DMS153 (cell line): ENCODE results near the gene PER2.
A peak's percentile ranks its signal among the peaks of the same experiment; 100 is the strongest.

Source experiments
- DNase-seq: peaks from one replicate; lab custom pipeline; 2025; lab: John Stamatoyannopoulos, UW

Gene PER2

GRCh38 chr2:238227587-238228032 lies 60.8 kb downstream of the PER2 start:
- no peak for DNase-seq

- DNase-seq, result no peak
These were observed 61.5 kb downstream of the PER2 start for GRCh38 chr2:238226698-238227586.

- DNase-seq, result no peak
These were observed 62.3 kb downstream of the PER2 start for GRCh38 chr2:238225911-238226697.

- no peak for DNase-seq
These were observed 63.3 kb downstream of the PER2 start for GRCh38 chr2:238225121-238225520.

DNA sequence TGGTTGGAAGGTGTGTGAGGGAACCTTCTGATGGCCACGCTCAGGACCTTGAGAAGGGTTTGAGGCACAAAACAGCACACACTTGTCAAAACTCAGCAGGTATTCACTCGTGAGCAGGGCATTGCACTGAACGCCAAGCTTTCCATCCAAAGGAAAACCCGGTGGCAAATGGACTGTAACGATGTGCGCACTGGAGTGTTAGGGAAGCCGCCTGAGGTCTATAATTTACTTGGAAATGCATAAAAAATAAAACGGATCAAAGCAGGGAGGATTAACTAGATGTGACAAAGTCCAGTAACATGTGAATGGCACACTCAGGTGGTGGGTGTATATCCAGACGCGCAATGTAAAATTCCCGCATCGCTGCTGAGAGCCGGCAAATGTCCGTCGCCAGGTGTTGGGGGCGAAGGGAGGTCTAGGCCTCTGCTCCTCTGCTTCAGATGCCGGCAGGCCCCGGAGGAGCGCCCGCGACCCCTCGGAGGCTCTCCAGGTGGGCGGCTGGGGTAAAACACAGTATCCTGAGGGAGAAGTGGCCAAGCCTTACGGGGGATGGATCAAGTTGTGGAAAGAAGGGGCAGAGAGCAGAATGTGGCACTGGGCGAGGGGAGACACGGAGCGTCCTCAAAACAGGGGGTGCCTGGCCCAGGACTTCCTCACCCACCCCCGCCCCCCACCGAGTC lies 63.9 kb downstream of the PER2 start:
- DNase-seq, result no peak

DNA sequence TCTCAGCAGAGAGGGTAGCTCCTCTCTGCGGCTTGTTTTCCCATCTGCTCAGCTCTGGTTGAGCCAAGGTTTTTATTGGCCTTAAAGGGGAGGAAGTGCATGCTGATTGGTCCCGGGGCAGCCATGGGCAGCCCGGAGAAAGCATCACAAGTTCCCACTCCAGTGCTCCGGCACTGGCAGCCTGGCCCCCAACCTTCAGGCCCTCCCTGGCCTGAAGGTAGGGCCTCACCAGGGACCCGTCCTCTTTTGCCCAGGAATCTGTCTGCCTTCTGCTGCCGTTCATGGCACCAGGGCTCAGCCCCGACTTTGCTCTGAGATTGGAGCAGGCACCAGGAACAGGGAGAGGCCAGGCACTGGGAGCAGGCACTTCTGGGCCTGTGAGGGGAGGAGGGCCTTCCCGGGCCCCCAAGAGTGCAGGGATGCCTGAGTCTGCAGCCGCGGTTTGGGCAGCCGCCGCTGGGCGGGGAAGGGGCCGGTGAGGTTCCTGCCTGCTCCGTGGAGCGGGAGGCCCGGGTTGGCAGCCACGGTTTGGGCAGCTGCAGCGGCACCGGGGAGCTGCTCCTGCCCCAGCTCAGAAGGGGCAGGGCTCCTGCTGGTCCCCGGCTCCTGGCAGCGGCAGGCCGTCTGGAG lies 67.4 kb downstream of the PER2 start:
- no peak for DNase-seq

DNA sequence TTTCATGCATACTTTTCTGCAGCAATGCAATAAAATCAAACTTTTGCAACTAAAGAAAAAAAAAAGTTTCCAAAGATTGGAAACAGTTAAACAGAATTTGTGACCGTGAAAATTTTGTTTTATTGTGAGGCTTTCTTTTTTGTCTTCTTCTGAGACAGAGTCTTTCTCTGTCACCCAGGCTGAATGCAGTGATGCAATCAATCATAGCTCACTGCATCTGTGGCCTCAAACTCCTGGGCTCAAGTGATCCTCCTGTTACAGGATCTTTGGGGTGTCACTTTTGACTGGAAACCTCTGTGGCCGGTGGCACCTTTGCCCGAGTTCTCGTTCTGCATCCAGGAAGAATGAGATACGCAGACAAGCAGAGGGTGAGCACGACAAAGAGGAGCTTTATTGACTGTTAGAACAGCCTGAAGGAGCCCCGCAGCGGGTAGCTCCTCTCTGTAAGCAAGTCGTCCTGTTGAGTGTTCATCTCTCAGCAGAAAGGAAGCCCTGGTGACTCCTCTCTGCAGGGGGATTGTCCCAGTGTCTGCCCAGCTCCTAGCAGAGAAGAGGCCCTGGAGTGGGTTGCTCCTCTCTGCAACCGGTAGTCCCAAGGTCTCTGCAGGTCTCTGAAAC lies 68.0 kb downstream of the PER2 start:
- no peak for DNase-seq

DNA sequence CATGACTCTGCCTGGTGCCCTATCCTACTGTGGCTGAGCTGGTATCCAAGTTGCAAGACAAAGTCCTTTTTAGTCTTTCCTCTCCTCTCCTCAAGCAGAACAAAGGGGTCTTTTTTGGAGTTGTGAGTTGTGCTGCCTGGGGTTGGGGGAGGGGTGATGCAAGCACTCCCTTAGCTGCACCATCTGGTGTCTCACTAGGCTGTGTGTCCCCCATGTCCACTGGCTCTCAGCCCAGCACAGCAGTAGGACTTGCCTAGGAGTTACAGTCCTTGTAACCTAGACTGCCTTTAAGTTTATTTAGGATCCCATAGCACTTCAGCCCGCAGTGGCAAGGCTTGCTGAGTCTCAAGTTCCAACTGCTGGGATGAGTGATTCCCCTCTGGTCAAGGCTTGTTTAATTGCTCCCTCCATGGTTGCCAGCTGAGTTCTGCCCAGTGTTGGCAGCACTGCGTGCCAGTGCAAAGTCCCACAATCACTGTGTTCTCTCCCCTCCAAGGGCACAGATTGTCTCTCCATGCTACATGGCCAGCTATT lies 71.7 kb downstream of the PER2 start:
- no peak for DNase-seq

DNA sequence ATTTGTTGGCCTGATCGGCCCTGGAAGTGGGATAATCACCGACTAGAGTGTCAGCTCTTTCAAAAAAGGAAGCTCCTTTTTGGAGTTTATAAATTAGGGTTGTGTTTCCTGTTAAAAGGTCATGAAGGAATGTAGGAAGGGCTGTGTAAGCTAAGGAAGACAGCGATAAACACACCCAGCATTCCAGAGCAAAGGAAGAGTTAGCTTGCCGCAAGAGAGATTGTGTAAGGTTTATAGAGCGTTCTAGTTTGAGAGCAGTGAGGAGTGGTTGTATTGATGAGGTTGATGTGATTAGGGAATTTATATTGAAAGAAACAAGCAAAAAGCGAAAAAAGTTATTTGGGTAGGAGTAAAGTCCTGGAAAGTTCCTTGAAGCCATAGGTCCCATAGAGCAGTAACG lies 81.4 kb downstream of the PER2 start:
- DNase-seq, result no peak

- no peak for DNase-seq
These were observed 84.3 kb downstream of the PER2 start for GRCh38 chr2:238203973-238204683.

DNA sequence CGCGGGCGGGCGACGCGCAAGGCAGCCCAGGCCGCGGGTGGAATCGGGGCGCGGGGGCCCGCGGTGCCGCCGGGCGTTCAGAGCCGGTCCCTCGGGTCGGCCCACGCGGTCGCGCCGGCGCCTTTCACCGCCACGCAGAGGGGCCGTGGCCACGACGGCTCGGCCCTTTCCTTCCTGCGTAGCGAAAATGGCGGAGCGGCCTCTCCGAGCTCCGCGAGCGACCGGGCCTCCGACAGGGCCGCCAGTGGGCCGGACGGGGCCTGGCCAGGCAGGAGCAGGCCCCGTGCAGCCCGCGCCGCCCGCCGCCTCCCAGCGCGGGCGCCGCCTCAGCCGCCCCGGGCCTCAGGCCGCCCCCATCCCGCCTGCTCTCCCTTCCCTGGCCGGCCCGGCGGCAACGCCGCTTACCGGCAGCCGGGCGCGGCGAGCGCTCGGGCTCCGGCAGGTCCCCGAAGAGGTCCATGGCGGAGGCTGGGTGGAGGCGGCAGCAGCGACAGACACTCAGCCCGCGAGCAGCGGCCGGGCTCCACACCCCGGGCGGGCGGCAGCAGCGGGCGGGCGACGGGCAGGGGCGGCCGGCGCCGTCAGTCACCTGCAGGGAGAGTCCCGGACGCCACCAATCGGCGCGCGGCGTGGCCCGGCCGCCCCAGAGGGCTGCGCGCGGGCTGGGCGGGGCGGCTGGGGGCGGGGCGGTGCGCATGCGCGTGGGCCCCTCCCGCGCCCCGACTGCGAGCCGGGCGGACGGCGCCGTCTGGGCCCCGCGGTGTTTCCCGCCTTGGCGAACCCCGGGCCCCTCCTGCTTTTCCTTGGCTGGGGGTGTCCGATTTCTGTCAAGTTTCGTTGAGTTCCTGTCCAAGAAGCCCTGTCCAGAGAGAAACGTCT lies 85.1 kb downstream of the PER2 start, which contains the start of gene ILKAP:
Gene ILKAP (minus strand): TSS at position 602 of the 879 bp plus-strand sequence. CDS start 142 bp downstream, at position 460.
- peak; percentile 39 for DNase-seq

- DNase-seq, result no peak
These were observed 85.9 kb downstream of the PER2 start for GRCh38 chr2:238202326-238203093.
